ENCODE data around the gene RUNX2. TPM values are rescaled to one million over a fixed set of nuclear protein-coding genes. Genes with fewer than 3 reads are reported as not detected.

Gene RUNX2
- total RNA-seq, 1 donor from 2014 or later = 1.8 TPM

DNA sequence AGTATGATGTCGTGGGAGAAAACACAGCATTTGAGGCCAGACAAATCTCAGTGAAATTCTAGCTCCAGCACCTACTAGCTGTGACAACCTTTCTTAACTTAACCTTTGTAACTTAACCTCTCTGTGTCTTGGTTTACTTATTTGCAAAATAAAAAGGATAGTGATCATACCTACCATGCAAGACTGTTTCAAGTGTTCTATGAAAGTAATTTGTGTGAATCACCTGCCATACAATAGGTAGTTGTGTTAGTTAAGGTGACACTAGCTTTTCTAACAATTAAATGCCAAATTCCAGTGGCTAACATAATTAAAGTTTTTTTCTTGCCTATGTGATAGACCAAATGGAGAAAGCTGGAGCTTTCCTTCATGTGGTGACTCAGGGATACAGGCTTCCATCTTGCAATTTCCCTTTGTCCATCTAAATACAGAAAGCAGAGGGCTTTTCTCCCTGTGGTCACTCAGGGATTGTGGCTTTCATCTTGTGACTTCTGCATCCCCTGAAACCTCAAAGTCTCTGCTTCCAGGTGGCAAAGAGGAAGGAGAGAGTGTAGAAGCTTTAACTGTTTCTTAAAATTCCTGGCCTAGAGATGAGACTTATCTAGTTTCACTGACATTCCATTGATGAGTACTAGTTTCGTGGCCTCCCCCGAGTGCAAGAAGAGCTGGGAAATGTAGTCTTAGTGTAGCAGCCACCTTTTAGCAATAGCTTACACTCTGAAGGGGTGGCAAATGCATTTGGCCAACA lies 376.1 kb downstream of the RUNX2 start:
- POLR2A ChIA-PET = no interaction called here
- H3K27ac Mint-ChIP-seq = no peak overlapping the region
- H3K9me3 Mint-ChIP-seq = no peaks in the 10 kb centered on the region
- intact Hi-C loops (cut with micrococcal nuclease) = no loop called here
- peaks cover 2% of the 10 kb centered on the region for H3K27me3 Mint-ChIP-seq
- DNase-seq = no peak
- no peak overlapping the region for H3K4me3 Mint-ChIP-seq
- TF ChIP-seq, protein P1, sequence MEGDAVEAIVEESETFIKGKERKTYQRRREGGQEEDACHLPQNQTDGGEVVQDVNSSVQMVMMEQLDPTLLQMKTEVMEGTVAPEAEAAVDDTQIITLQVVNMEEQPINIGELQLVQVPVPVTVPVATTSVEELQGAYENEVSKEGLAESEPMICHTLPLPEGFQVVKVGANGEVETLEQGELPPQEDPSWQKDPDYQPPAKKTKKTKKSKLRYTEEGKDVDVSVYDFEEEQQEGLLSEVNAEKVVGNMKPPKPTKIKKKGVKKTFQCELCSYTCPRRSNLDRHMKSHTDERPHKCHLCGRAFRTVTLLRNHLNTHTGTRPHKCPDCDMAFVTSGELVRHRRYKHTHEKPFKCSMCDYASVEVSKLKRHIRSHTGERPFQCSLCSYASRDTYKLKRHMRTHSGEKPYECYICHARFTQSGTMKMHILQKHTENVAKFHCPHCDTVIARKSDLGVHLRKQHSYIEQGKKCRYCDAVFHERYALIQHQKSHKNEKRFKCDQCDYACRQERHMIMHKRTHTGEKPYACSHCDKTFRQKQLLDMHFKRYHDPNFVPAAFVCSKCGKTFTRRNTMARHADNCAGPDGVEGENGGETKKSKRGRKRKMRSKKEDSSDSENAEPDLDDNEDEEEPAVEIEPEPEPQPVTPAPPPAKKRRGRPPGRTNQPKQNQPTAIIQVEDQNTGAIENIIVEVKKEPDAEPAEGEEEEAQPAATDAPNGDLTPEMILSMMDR (IDR thresholded peaks at IDR 0.05) = no peak
- no peaks in the 10 kb centered on the region for H3K4me1 Mint-ChIP-seq
- no peak for ATAC-seq (ENCODE audit: low read depth)
- CTCF ChIA-PET = no interaction called here
- no peaks in the 10 kb centered on the region for H3K36me3 Mint-ChIP-seq (ENCODE audit: low read depth)

DNA sequence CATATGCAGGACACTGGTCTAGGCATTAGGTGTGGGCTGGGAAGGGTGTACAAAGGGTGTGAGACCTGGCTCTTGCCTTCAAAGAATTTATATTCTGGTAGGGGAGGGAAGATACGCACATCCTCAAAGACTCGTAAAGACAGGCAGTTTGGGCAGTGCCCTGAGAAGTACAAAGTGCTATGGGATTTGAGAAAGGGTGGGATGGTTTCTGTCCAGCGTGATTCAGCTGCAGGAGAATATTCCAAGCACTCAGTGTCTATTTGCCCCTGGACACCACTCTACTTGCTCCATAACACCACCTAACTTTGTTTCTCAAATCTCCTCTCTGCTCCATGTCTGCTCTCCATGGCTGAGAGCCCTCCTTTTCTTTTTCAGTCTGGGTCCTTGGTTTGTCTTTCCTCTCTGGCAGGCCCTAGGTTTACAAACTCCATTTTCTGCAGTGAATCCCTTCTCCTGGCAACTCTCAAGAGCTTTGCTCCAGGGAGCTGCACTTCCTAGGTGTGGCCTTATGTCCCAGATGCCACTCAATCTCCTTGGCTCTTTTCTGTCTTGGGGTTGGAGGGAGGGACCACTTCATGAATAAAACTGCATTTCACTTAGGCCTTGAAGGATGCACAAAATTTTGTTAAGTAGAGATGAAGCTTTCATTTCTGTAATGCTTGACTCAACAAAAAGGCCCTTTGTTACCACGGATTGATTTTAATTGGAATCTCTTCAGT lies 377.2 kb downstream of the RUNX2 start:
- H3K9me3 Mint-ChIP-seq = no peaks in the 10 kb centered on the region
- H3K4me3 Mint-ChIP-seq = no peak overlapping the region
- no peak overlapping the region for H3K27ac Mint-ChIP-seq
- intact Hi-C loops (cut with micrococcal nuclease) = no loop called here
- ATAC-seq (ENCODE audit: low read depth) (no peak), DNase-seq (no peak)
- ChIA-PET POLR2A (no interaction called here), CTCF (no interaction called here)
- H3K36me3 Mint-ChIP-seq (ENCODE audit: low read depth) = no peaks in the 10 kb centered on the region
- TF ChIP-seq, protein P1 (IDR thresholded peaks at IDR 0.05) = no peak
- peaks cover 2% of the 10 kb centered on the region for H3K27me3 Mint-ChIP-seq
- H3K4me1 Mint-ChIP-seq = peaks cover 6% of the 10 kb centered on the region

DNA sequence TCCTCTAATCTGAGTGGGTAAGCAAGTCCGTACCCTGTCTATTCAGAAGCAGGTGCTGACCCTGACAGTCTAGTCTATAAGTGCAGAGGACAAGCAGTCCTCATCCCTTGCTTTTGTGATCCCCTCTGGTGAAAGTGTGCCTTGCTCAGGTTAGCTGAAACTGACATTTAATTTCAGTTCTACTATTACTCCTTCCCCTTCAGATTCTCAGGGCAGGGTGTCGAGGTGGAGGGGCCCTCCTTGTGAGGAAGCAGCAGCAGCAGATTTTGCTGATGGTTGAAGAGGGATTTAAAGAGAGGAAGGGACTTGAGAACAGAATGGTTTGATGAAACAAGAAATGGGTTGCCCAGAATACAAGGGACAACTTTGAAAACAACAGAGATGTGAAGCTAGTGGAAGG lies 378.2 kb downstream of the RUNX2 start:
- H3K9me3 Mint-ChIP-seq = no peaks in the 10 kb centered on the region
- intact Hi-C loops (cut with micrococcal nuclease) = no loop called here
- DNase-seq (no peak), ATAC-seq (ENCODE audit: low read depth) (no peak)
- TF ChIP-seq, protein P1 (IDR thresholded peaks at IDR 0.05) = no peak
- no peaks in the 10 kb centered on the region for H3K36me3 Mint-ChIP-seq (ENCODE audit: low read depth)
- no peak overlapping the region for H3K4me3 Mint-ChIP-seq
- peaks cover 16% of the 10 kb centered on the region for H3K4me1 Mint-ChIP-seq
- H3K27ac Mint-ChIP-seq = no peak overlapping the region
- peaks cover 2% of the 10 kb centered on the region for H3K27me3 Mint-ChIP-seq
- ChIA-PET CTCF (no interaction called here), POLR2A (no interaction called here)

DNA sequence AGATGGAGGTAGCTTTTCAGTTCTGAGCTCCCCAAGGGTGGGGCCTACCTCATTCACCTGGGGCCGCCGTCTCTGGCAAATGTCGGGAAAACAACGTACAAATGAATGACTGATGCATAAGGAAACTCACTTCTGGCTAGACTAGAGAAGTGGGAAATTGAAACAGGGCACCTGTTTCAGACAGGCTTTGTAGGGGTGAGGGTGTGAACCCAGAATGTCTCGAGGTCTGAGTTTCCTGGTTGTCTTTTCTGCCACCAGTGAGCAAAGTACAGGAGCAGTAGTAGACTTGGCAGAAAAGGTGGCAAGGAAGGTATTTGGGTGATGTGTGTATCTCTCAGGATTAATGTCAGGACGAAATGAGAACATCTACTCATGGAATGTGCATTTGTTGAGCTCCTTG lies 379.0 kb downstream of the RUNX2 start:
- Mint-ChIP-seq H3K9me3 (no peaks in the 10 kb centered on the region), H3K36me3 (ENCODE audit: low read depth) (no peaks in the 10 kb centered on the region), H3K4me1 (peaks cover 16% of the 10 kb centered on the region), H3K27me3 (no peaks in the 10 kb centered on the region), H3K27ac (no peak overlapping the region), H3K4me3 (no peak overlapping the region)
- TF ChIP-seq, protein P1 (IDR thresholded peaks at IDR 0.05) = no peak
- intact Hi-C loops (cut with micrococcal nuclease) = no loop called here
- POLR2A ChIA-PET = no interaction called here
- DNase-seq = no peak
- no peak for ATAC-seq (ENCODE audit: low read depth)
- CTCF ChIA-PET = no interaction called here

DNA sequence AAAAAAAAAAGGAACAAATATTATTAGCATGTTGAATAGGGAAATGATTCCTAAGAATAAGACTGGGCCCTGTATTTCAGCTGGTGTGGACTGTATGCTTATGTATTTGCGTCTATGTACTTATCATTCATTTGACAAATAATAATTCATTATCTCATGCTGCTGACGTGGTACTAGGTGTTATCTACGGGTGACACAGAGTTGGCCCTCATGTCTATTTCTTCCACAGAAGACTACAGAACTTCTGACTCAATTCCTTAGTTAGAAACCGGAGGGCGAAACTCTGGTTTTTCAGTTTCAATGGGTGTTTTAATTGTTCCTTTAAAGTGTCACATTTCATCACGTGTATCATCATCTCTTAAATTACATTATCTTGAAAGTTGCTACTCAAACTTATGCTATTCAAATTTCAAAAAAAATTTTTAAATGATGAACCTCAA lies 381.7 kb downstream of the RUNX2 start:
- Mint-ChIP-seq H3K9me3 (no peaks in the 10 kb centered on the region), H3K27me3 (no peaks in the 10 kb centered on the region), H3K4me3 (no peak overlapping the region), H3K36me3 (ENCODE audit: low read depth) (no peaks in the 10 kb centered on the region), H3K27ac (peak overlapping the region; percentile 83), H3K4me1 (peaks cover 29% of the 10 kb centered on the region)
- DNase-seq (no peak), ATAC-seq (ENCODE audit: low read depth) (peak; percentile 60)
- TF ChIP-seq, protein P1 (IDR thresholded peaks at IDR 0.05) = no peak
- ChIA-PET CTCF (no interaction called here), POLR2A (interaction anchor here (1.6 kb wide), 1 partner anchor 28 kb away, joined by 3 read pairs; no protein-coding TSS in a partner anchor)
- intact Hi-C loops (cut with micrococcal nuclease) = loop anchor here (1.0 to 10.0 kb wide), 7 partner anchors 22 to 622 kb away; no protein-coding TSS in a partner anchor
